HCT116 (cell line): ENCODE data around the gene HSPG2. TPM values are rescaled to one million over a fixed set of nuclear protein-coding genes. Genes with fewer than 3 reads are reported as not detected.

Experiments
- ATAC-seq: fragments of 200-7000 bp; cut with Tn5 transposase; 2 replicates; pipeline ENCODE4 v1.9.1; 2020; ENCODE audit warnings: mild to moderate bottlenecking, moderate library complexity
- BruUV-seq: library from RNA; stranded (reverse); fragments of 400-500 nt; replicated peaks from 2 replicates; lab custom pipeline; 2021; lab: Mats Ljungman, UMichigan
- CTCF ChIA-PET: fragments of 300-600 bp; sonication (Branson Sonifier 250); formaldehyde crosslinking; loops from one replicate; lab custom pipeline; 2021; ENCODE audit warnings: antibody characterized with exemption; lab: Charles Lee
- POLR2A ChIA-PET: fragments of 300-600, 350-600 bp; sonication (Branson Sonifier 250); formaldehyde crosslinking; loops from one replicate; lab custom pipeline; 2021; ENCODE audit warnings: antibody characterized with exemption; lab: Charles Lee
- RAD21 ChIA-PET, 2 experiments: fragments of 300-600 bp; sonication (Branson Sonifier 250); formaldehyde crosslinking; loops; one replicate each; lab custom pipeline; 2023; ENCODE audit warnings: low total read pairs in 2 of 2; ENCODE audit not compliant: uncharacterized antibody in 2 of 2, unreplicated experiment in 2 of 2, low non-redundant PET in 1 of 2; lab: Charles Lee
- DNase-seq: peaks from one replicate; pipeline ENCODE4 v3.0.0-alpha.2; 2010; ENCODE audit warnings: low read depth, low spot score
- H2AFZ ChIP-seq: fragments of 200-600 bp; shearing (Covaris generic), sonication (generic); 2 replicates; pipeline ENCODE4 v1.6.1; 2017; ENCODE audit warnings: low read depth, mixed run types, mixed read lengths, antibody characterized with exemption, low read length; ENCODE audit not compliant: poor library complexity, severe bottlenecking
- H3K27ac ChIP-seq: 2 replicates; pipeline ENCODE4 v1.5.1; 2012; ENCODE audit warnings: low read depth, low read length
- H3K27me3 ChIP-seq: fragments of 200-600 bp; sonication (generic); 2 replicates; pipeline ENCODE4 v1.6.1; 2016; ENCODE audit warnings: mixed run types, low read length, mixed read lengths; ENCODE audit not compliant: insufficient read depth
- H3K36me3 ChIP-seq, 2 experiments: fragments of 200-500 bp in 1 of 2; fragments of 200-600 bp in 1 of 2; sonication (Bioruptor generic) in 1 of 2; sonication (generic) in 1 of 2; 2 replicates each; pipeline versions ENCODE4 v1.5.1 to v1.6.1; 2014 to 2016; ENCODE audit warnings: low read length in 2 of 2, inconsistent platforms in 1 of 2, mixed read lengths in 1 of 2, mixed run types in 1 of 2; ENCODE audit not compliant: insufficient read depth in 2 of 2, control insufficient read depth in 1 of 2
- H3K4me1 ChIP-seq, 2 experiments: fragments of 200-600 bp in 1 of 2; sonication (generic) in 1 of 2; 2 replicates each; pipeline versions ENCODE4 v1.5.1 to v1.6.1; 2012 to 2017; ENCODE audit warnings: low read length in 2 of 2, inconsistent platforms in 1 of 2, mild to moderate bottlenecking in 1 of 2, mixed read lengths in 1 of 2, mixed run types in 1 of 2, moderate library complexity in 1 of 2; ENCODE audit not compliant: insufficient read depth in 2 of 2, control insufficient read depth in 1 of 2
- H3K4me2 ChIP-seq: fragments of 200-600 bp; sonication (generic); 2 replicates; pipeline ENCODE4 v1.6.1; 2017; ENCODE audit warnings: mixed run types, low read length, mixed read lengths
- H3K4me3 ChIP-seq, 2 experiments: fragments of 200-600 bp in 1 of 2; sonication (generic) in 1 of 2; replicated peaks in 1 of 2; 2 replicates each; pipeline ENCODE4 v1.5.1; 2011 to 2016; ENCODE audit warnings: low read length in 2 of 2, control low read depth in 1 of 2, low read depth in 1 of 2, mild to moderate bottlenecking in 1 of 2, mixed read lengths in 1 of 2, mixed run types in 1 of 2
- H3K79me2 ChIP-seq: fragments of 200-600 bp; sonication (generic); 2 replicates; pipeline ENCODE4 v1.6.1; 2017; ENCODE audit warnings: mild to moderate bottlenecking, mixed run types, low read length, moderate library complexity, mixed read lengths; ENCODE audit not compliant: insufficient read depth
- H3K9ac ChIP-seq: fragments of 200-600 bp; sonication (generic); 2 replicates; pipeline ENCODE4 v1.6.1; 2016; ENCODE audit warnings: low read length, mixed read lengths
- H3K9me2 ChIP-seq: fragments of 200-600 bp; sonication (generic), shearing (Covaris generic); 2 replicates; pipeline ENCODE4 v1.6.1; 2017; ENCODE audit warnings: mixed run types, mild to moderate bottlenecking, moderate library complexity; ENCODE audit not compliant: insufficient read depth
- H3K9me3 ChIP-seq, 2 experiments: fragments of 200-500 bp in 1 of 2; fragments of 200-600 bp in 1 of 2; sonication (Bioruptor generic) in 1 of 2; sonication (generic) in 1 of 2; 2 replicates each; pipeline ENCODE4 v1.6.1; 2014 to 2017; ENCODE audit warnings: low read length in 2 of 2, mixed read lengths in 2 of 2, inconsistent platforms in 1 of 2, low read depth in 1 of 2, mild to moderate bottlenecking in 1 of 2, mixed run types in 1 of 2, moderate library complexity in 1 of 2; ENCODE audit not compliant: control insufficient read depth in 1 of 2, insufficient read depth in 1 of 2
- H4K20me1 ChIP-seq: fragments of 200-600 bp; sonication (generic), shearing (Covaris generic); 2 replicates; pipeline ENCODE4 v1.6.1; 2017; ENCODE audit warnings: mixed run types, mild to moderate bottlenecking, moderate library complexity; ENCODE audit not compliant: insufficient read depth
- CBX3 ChIP-seq: IDR thresholded peaks from 2 replicates; pipeline ENCODE4 v1.6.1; 2012; ENCODE audit warnings: low read depth
- CEBPB ChIP-seq: IDR thresholded peaks from 2 replicates; pipeline ENCODE4 v1.6.1; 2012; ENCODE audit warnings: low read depth
- CTCF ChIP-seq, 3 experiments: fragments of 200-600 bp in 1 of 3; sonication (generic) in 1 of 3; IDR thresholded peaks in 2 of 3; conservative IDR thresholded peaks in 1 of 3; 2 replicates each; pipeline ENCODE4 v1.5.1; 2012 to 2017; ENCODE audit warnings: low read depth in 2 of 3, low read length in 2 of 3, antibody characterized with exemption in 1 of 3, borderline replicate concordance in 1 of 3, control low read depth in 1 of 3, mild to moderate bottlenecking in 1 of 3, mixed read lengths in 1 of 3, mixed run types in 1 of 3, moderate library complexity in 1 of 3; ENCODE audit not compliant: insufficient read depth in 1 of 3
- EZH2 ChIP-seq: fragments of 200-600 bp; sonication (generic); IDR thresholded peaks from 2 replicates; pipeline ENCODE4 v1.6.1; 2017; ENCODE audit warnings: antibody characterized with exemption, mixed run types
- JUND ChIP-seq: IDR thresholded peaks from 2 replicates; pipeline ENCODE4 v1.6.1; 2012
- SIN3A ChIP-seq: IDR thresholded peaks from 2 replicates; pipeline ENCODE4 v1.6.1; 2012; ENCODE audit warnings: low read depth
- SP1 ChIP-seq: IDR thresholded peaks from 2 replicates; pipeline ENCODE4 v1.6.1; 2012; ENCODE audit warnings: low read depth
- SRF ChIP-seq: IDR thresholded peaks from 2 replicates; pipeline ENCODE4 v1.6.1; 2012; ENCODE audit warnings: low read depth
- YY1 ChIP-seq: IDR thresholded peaks from 2 replicates; pipeline ENCODE4 v1.6.1; 2011; ENCODE audit warnings: low read length, low read depth, moderate library complexity, mild to moderate bottlenecking; ENCODE audit not compliant: insufficient replicate concordance; ENCODE audit errors: extremely low read depth
- ZFX ChIP-seq: fragments of 450-650 bp; IDR thresholded peaks from 2 replicates; pipeline ENCODE4 v1.6.1; 2017
- ZNF274 ChIP-seq: fragments of 200-500 bp; sonication (Bioruptor generic); IDR thresholded peaks from 2 replicates; pipeline ENCODE4 v1.6.1; 2014; ENCODE audit warnings: mild to moderate bottlenecking, low read depth, low read length, inconsistent platforms
- intact Hi-C: fragments of 100-400 bp; cut with micrococcal nuclease; formaldehyde crosslinking; loops from 2 replicates; pipeline ENCODE4 v1.10.0; 2022
- total RNA-seq: library from RNA; stranded (reverse); gene quantifications from one replicate; pipeline ENCODE4 v1.2.1, GENCODE V29; 2021; ENCODE audit not compliant: unreplicated experiment
- TF ChIP-seq, protein P1 (sequence below): IDR thresholded peaks from 2 replicates; pipeline ENCODE4 v1.6.1; 2012; ENCODE audit warnings: low read depth
- TF ChIP-seq, protein P2 (sequence below): IDR thresholded peaks from 2 replicates; pipeline ENCODE4 v1.6.1; 2012

The HSPG2 gene
- total RNA-seq, 1 experiment from 2014 or later = 55.7 TPM

DNA sequence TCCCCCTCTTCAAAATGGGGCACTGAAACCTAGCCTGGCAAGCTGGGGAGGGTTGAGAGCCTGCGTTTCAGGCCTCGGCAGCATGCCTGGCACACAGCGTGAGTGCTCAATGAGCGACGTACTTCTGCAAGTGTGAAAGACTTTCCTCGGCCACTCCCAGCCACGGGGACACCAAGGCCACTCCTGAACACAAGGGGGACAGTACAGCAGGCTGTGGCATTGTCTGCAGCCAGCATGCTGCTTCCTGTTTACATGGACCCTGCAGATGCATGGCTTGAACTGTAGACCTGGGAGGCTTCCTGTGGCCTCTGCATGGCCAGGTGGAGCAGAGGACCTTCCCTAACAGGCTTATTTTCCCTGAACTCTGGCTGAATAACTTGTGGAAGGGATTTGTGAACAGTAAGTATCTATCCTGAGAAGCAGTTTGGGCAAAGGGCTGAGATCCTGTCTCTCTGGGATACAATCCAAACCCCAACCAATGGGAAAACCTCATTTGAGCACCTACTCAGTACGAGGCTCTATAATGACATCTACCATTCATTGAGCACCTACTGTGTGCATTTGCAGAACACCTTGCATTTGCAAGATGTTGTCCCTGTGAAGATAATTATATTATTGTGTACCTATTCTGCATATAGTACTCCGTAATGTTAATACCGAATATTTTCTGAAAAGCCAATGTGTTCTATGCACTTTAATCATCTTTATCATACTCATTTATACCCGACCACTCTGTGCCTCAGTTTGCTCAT lies 9.9 kb upstream of the HSPG2 start:
- POLR2A ChIA-PET = no interaction called here
- Histone ChIP-seq H2AFZ (no peak overlapping the region), H3K36me3 (no peaks in the 10 kb centered on the region), H3K4me3 (no peak overlapping the region), H3K4me1 (peaks cover 10 to 15% of the 10 kb centered on the region in 2 experiments; a peak in 3 of 4 replicates), H3K9me3 (no peaks in the 10 kb centered on the region), H3K9ac (no peak overlapping the region), H3K79me2 (no peaks in the 10 kb centered on the region), H3K4me2 (no peak overlapping the region), H3K27ac (no peak overlapping the region), H4K20me1 (no peaks in the 10 kb centered on the region), H3K27me3 (no peaks in the 10 kb centered on the region), H3K9me2 (no peaks in the 10 kb centered on the region)
- CTCF ChIA-PET = no interaction called here
- BruUV-seq = no TSS peak
- intact Hi-C loops = no loop called here
- RAD21 ChIA-PET = interaction anchor here in 1 of 2 experiments (0.5 kb wide), 1 partner anchor 16 kb away, joined by 4 read pairs; no protein-coding TSS in a partner anchor
- DNase-seq (no peak), ATAC-seq (no peak; the same call in 1 of the 2 replicates)
- TF ChIP-seq CEBPB (no peak), YY1 (no peak), ZFX (no peak), EZH2 (no peak), JUND (no peak), CTCF (IDR thresholded peaks at IDR 0.05 in 2 of 3, conservative IDR thresholded peaks at IDR 0.05 in 1 of 3; ENCODE audit: borderline replicate concordance in 1 of 3, insufficient read depth in 1 of 3, low read depth in 2 of 3, low read length in 2 of 3) (no peak), SP1 (no peak), CBX3 (no peak), ZNF274 (no peak), SIN3A (no peak), SRF (no peak)
- TF ChIP-seq, protein P1, sequence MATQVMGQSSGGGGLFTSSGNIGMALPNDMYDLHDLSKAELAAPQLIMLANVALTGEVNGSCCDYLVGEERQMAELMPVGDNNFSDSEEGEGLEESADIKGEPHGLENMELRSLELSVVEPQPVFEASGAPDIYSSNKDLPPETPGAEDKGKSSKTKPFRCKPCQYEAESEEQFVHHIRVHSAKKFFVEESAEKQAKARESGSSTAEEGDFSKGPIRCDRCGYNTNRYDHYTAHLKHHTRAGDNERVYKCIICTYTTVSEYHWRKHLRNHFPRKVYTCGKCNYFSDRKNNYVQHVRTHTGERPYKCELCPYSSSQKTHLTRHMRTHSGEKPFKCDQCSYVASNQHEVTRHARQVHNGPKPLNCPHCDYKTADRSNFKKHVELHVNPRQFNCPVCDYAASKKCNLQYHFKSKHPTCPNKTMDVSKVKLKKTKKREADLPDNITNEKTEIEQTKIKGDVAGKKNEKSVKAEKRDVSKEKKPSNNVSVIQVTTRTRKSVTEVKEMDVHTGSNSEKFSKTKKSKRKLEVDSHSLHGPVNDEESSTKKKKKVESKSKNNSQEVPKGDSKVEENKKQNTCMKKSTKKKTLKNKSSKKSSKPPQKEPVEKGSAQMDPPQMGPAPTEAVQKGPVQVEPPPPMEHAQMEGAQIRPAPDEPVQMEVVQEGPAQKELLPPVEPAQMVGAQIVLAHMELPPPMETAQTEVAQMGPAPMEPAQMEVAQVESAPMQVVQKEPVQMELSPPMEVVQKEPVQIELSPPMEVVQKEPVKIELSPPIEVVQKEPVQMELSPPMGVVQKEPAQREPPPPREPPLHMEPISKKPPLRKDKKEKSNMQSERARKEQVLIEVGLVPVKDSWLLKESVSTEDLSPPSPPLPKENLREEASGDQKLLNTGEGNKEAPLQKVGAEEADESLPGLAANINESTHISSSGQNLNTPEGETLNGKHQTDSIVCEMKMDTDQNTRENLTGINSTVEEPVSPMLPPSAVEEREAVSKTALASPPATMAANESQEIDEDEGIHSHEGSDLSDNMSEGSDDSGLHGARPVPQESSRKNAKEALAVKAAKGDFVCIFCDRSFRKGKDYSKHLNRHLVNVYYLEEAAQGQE = no peak
- TF ChIP-seq, protein P2, sequence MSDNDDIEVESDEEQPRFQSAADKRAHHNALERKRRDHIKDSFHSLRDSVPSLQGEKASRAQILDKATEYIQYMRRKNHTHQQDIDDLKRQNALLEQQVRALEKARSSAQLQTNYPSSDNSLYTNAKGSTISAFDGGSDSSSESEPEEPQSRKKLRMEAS = no peak
